Limb (tissue), 2 donors: ENCODE data around the gene CDH5.
"Not testable (repeated sequence)": the region's sequence is repeated elsewhere in the genome, so short reads cannot be mapped to it uniquely, and the experiment has no call there.

ENCODE experiments used
- DNase-seq, 2 donors: peaks; one replicate each; pipeline ENCODE4 v3.0.0-alpha.2; 2016; ENCODE audit errors: extremely low spot score in 2 of 2

Gene CDH5

DNA sequence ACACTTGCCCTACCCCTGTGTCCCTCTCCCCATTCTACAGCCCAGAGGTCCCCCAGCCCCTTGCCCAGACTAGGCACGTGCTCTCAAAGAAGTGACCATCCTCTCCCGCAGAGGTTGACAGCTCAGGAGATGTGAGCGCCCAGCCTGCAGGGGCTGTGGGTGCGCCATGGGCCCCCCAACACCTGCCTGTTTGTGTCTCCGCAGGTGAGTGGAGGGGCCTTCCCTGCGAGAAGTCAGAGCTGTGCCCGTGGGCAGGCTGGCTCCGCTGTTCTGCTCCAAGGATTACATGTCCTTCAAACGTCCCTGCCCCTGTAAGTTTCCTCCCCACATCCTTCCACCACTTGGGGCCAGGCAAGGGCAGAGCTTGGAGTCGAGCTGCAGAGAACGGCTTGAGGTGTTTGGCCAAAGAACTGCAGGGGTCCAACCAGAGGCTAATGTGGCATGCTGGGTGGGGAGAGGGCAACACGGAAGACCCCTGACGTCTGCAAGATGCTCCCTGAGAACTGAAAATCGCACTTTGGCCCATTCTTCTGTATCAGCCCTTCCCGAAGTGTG lies 71.0 kb downstream of the CDH5 start:
- no peak for DNase-seq

DNA sequence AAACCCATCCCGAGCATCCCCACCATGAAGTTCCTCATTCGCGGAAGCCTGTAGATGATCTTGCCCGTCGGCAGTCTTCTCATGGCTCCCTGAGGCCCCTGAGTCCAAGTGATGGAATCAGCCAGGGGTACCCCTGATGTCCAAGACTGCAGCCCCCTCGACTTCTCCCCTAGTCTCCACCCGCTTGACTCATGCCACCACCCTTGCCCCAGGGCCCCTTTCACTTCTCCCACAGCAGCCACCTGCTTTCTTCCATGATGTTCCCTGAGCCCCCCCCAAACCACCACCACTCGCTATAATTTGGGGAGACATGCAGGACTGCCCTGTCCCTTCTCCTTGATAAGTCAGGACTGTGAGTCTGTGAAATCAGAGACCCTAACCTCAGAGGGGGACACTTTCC lies 72.0 kb downstream of the CDH5 start:
- no peak for DNase-seq

DNA sequence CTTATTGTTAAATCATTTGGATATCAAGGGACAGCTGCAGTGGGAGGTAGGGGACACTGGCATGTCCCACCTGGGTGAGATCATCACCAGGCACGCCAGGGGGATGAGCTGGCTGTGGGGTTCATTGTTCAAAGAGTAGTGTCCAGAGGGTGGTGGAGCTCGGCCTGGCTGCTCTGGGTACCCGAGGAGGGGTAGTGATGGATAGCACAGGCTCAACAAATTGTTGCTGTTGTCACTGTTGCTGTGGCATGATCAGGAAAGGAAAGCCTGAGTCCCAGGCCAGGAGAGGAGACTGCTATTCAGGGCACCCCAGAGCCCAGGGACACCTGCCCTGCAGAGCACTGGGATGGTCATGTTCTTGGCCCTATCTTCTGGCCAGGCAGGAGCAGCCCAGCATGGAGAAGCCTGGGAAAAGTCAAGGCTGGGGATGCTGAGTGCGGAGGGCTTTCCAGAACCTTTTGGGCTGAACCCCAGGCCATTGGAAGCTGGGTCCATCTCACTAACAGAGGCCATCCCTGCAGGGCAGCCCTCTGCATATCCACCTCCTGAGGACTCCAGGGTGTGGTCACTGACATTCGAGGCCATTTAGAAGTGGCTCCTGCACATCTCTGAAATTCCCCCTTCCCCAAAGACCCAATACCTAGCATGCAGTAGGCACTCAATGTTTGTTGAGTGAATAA lies 72.7 kb downstream of the CDH5 start:
- no peak for DNase-seq

DNA sequence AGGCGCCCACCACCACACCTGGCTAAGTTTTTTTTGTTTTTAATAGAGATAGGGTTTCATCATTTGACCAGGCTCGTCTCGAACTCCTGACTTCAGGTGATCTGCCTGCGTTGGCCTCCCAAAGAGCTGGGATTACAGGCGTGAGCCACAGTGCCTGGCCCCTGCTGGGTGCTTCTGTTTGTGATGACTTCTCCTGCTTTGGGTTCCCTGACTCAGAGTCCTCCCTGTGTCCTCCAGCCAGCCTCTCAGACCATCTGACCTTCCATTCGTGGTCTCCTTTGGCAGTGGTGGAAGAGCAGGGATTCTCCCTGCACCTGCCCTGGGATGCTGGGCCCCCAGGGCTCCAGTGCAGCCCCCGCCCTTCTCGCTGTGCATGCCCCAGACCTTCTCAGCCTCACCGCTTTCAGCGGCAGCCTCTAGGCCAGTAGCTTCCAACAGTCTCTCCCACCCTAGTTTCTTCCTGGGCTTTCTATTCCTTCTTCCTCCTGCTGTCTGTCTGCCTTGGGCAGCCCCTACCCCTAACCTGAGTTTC lies 73.8 kb downstream of the CDH5 start:
- DNase-seq = no peak

DNA sequence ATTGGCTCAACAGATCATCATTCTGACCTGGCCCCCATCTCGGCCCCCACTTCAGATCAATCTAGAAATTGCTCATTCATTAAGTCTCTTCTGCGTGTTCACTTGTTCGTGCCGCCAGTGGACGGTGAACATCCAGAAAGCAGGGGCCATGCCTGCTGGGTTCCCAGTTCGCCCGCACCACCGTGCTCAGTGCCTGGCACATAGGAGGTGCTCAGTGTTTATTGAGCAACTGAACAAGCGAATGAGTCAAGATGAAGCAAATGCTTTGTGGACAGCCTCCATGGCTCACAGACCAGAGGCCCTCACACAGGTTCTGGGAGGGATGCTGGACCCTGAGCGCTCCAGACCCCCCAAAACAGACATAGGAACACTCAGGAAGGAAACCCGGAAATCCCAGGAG lies 74.5 kb downstream of the CDH5 start:
- DNase-seq = no peak

DNA sequence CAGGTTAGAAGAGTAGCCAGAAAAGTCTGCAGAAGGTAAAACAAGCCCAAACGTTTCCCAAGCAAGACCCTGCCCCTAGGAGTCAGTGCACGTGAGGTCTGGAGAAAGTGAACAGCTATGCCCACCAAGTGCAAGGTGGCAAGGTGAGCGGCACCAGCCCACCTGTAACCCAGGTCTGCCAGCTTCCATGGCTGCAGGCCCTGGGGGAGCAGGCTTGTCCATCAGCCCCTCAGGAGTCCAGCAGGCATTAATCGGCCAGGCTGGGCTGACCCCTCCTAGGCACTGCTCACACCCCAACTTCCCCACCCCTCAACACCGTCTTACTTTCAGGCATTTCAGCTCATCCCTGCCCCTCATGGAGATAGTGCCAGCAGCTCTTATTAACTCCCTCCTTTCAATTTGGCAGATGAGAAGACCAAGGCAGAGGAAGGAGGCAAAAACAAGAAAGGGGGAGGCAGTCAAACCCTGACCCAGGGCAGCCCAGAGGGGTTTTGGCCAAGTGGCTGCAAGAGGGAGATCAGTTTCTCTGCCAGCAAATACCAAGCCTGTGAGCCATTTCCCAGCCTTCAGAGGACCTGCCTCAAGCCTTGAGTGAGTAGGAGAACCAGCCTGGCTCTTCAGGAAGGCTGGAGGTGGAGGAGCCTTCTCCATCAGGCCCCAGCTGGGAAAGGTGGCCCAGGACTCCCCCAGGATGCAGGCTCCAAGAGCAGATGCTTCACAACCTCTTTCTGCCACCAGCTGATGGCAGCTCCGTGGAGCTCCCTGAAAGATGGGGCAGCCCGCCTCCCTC lies 75.3 kb downstream of the CDH5 start:
- DNase-seq = no peak

DNA sequence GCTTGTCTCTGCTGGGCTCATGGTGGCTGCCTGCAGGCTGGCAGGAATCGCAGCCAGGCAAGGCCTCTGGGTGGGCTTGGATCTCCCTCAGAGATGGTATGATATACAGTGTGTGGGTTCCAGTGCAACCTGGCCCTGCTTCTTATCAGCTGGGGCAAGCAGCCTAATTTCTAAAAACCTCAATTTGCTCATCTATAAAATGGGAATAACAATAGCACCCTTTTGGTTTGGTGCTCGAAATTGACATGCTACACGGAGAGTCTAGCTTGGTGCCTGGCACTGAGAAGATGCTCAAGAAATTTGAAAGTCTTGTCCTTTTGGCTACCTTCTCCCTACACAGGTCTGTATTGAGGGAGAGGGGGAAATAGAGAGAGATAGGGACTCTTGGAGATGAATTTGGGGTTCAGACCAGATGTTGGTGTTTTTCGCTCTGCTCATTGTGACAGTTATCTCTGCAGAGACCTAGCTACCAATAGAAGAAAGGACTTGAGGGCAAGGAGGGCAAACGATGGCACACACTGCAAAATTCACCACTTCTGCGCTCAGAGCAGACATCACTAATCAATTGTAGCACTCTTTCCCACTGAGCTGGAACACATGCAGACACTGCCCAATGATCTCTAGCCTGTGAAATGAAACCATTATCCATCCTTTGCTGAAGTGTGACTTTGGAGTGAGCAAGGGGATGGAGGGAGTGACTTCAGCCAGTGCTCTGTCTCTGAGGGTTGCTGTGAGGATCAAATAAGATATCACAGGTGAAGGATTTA lies 76.2 kb downstream of the CDH5 start:
- no peak for DNase-seq

DNA sequence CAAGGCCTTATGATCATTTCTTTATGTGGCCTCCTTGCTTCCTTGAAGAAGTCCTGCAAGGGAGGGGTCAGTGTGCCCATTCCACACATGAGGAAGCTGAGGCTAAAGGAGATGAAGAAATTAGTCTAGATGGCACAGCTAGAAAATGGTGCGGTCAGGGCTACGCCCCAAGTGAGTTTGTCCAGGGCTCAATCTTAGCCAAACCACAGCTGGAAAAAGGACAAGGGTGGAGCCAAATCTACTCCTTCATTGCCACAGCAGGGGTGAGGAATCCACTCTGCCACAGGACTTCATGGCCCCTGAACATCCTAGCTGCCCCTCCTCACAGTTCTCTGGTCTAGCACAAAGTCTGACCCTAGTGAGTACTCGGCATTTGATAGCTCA lies 76.8 kb downstream of the CDH5 start:
- no peak for DNase-seq

DNA sequence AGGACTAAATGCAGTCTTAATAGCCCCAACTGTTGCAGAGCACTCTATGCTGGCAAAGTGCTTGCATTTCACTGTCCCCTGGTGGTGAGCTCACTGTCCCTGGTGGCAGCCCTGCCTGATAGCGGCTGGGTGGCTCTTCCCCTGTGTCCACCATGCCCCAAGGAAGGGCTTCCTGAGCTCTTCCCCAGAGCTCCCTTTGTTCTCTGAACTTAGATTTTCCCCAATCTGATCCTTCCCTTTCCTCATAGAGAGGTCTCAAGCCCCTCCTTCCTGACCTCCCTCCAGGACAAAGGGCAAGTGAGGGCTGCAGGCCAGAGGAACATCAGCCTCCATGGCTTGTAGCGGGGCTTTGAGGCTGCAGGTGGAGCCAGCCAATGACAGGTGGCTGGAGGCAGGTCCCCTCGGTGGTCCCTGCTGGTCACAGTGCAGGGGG lies 77.6 kb downstream of the CDH5 start:
- DNase-seq = no peak

DNA sequence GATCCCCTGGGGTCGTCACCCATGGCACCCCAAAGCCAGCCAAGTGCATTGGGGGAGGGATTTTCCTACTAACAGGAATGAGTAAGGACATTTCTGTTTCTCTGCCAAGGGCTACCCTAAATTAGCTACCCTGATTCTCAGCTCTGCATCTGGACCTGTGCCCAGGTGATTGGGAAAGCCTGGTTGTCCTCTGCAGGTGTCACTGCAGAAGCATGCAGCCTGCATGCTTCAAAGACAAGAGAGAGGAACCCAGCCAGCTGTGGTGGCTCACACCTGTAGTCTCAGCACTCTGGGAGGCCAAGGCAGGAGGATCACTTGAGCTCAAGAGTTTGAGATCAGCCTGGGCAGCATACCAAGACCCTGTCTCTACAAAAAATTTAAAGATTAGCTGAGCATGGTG lies 80.2 kb downstream of the CDH5 start:
- no peak for DNase-seq

DNA sequence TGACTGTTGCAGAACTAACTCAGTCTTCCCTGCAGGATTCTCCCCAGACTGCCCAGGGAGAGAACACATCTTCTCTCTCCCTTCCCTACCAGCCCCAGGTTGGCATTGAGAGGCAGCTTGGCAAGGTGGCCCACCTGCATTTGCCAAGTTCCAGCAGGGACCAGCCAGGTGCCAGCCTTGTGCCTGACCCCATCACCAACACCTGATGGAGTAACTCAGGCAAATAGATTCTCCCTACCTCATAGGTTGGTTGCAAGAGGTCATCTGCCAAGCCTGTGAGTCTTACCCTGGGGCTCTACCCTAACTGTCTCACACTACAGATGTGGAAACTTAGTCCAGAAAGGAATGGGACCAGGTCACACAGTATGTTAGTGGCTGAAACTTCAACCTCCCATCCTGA lies 81.0 kb downstream of the CDH5 start:
- no peak for DNase-seq

DNA sequence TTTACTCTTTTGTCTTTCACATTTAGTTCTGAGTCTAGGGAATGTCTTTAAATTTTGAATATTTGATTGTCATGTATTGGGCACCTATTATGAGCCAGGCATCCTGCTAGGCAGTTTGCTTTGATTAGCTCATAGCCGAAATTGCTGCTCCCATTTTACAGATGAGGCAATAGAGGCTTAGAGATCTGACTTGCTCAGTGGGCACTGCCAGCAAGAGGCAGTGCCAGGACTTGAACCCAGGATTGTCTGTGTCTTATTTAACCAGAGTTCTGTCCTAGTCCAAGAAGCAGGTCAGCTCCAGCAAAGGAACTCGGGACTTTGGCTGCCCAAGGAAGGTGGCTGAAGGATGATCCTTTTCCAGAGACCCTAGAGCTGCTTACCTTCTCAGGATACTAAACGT lies 85.1 kb downstream of the CDH5 start:
- DNase-seq = no peak

DNA sequence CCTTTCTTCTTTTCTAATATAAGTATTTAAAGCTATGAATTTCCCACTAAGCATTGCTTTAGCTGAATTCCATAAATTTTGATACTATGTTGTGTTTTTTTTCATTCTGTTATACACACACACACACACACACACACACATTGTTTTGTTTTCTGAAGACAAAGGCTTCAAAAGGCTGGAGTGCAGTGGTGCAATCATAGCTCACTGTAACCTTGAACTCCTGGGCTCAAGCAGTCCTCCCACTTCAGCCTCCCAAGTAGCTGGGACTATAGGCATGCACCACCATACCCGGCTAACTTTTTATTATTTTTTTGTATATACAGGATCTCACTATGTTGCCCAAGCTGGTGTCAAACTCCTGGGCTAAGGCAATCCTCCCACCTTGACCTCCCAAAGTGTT lies 86.7 kb downstream of the CDH5 start:
- DNase-seq = not testable (repeated sequence)
